Mammary epithelial cell (primary cell): ENCODE results near the gene KIF5C.

Experiments used
- EZH2 ChIP-seq: IDR thresholded peaks from 2 replicates; pipeline ENCODE4 v1.6.1; 2012; ENCODE audit warnings: low read length, inconsistent platforms, borderline replicate concordance
- TF ChIP-seq, protein P1 (sequence below), 2 donors: IDR thresholded peaks in 1 of 2; conservative IDR thresholded peaks in 1 of 2; 2 replicates each; pipeline ENCODE4 v1.5.1; 2011 to 2012; ENCODE audit warnings: inconsistent platforms in 2 of 2, low read length in 2 of 2, mild to moderate bottlenecking in 2 of 2, control low read depth in 1 of 2, low read depth in 1 of 2; ENCODE audit not compliant: insufficient read depth in 1 of 2; ENCODE audit errors: extremely low read depth in 1 of 2

DNA sequence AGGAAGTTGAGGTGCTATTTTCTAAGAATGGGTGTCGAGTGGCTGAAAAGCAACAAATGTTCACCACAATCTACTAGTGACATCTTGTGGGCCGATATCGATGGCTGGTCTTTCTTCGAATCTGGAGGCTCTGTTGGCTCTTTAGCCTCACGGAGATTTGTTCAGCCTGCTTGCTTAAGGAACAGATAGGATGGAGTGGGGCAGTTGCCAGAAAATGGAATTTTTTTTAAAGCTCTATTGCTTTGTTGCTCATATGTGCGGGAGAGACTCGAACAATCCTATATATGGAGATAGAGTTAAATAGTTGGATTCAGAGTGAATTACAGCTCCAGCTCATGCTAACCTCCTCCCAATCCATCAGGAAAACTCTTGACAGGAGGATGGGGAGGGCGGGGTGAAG lies 92.6 kb downstream of the KIF5C start:
- TF ChIP-seq, protein P1, sequence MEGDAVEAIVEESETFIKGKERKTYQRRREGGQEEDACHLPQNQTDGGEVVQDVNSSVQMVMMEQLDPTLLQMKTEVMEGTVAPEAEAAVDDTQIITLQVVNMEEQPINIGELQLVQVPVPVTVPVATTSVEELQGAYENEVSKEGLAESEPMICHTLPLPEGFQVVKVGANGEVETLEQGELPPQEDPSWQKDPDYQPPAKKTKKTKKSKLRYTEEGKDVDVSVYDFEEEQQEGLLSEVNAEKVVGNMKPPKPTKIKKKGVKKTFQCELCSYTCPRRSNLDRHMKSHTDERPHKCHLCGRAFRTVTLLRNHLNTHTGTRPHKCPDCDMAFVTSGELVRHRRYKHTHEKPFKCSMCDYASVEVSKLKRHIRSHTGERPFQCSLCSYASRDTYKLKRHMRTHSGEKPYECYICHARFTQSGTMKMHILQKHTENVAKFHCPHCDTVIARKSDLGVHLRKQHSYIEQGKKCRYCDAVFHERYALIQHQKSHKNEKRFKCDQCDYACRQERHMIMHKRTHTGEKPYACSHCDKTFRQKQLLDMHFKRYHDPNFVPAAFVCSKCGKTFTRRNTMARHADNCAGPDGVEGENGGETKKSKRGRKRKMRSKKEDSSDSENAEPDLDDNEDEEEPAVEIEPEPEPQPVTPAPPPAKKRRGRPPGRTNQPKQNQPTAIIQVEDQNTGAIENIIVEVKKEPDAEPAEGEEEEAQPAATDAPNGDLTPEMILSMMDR (conservative IDR thresholded peaks at IDR 0.05 in 1 of 2, IDR thresholded peaks at IDR 0.05 in 1 of 2; ENCODE audit: extremely low read depth in 1 of 2, insufficient read depth in 1 of 2, low read depth in 1 of 2, low read length in 2 of 2): peak in 1 of 2 donors; percentile 19
- TF ChIP-seq EZH2: no peak
